Activated CD8-positive, alpha-beta memory T cell treated with anti-CD3 and anti-CD28 coated beads, Interleukin-2, amount 50 U/mL, for 48 hours (primary cell): ENCODE results near the gene PTPRN2.
"Not testable (repeated sequence)": the region's sequence is repeated elsewhere in the genome, so short reads cannot be mapped to it uniquely, and the experiment has no call there.

Source experiments
- DNase-seq: peaks from one replicate; pipeline ENCODE4 v3.0.0-alpha.2; 2020

The PTPRN2 gene

DNA sequence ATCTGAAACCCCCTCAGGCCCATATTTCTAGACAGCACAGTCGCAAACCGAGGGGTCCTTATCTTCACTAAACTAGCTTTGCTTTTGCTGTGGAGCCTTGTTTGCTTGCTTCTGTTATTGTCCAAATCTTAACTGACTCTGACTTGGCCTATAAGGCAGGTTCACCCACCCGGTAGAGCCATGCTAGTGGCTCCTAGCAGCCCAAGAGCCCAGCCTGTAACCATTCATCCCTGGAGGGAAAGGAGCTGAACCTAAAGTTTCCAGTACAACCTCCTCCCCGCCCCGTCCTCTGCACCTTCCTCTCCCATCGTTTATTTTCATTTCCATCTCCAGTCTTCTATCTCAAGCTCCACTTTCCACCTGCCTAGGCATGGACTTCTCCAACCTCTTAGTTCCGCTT lies 345.7 kb downstream of the PTPRN2 start:
- DNase-seq: no peak

DNA sequence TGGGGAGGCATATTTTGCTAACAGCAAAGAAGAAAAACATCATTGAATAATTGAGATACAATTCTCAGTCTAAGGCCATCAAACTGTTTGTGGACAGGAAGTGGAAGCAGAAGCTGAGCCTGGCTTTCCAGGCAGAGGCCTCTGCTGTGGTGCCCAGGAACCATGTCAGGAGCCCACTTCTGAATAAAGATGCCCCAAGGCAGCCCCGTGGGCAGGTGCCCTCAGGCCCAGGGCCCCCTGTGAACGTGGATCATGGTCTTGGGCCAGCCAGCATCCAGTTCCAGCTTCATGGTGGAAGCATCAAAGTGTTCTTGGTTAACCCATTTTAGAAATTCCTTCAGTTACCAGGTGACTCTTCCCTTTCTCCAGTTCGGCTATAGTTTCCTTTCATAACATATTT lies 346.8 kb downstream of the PTPRN2 start:
- no peak for DNase-seq

DNA sequence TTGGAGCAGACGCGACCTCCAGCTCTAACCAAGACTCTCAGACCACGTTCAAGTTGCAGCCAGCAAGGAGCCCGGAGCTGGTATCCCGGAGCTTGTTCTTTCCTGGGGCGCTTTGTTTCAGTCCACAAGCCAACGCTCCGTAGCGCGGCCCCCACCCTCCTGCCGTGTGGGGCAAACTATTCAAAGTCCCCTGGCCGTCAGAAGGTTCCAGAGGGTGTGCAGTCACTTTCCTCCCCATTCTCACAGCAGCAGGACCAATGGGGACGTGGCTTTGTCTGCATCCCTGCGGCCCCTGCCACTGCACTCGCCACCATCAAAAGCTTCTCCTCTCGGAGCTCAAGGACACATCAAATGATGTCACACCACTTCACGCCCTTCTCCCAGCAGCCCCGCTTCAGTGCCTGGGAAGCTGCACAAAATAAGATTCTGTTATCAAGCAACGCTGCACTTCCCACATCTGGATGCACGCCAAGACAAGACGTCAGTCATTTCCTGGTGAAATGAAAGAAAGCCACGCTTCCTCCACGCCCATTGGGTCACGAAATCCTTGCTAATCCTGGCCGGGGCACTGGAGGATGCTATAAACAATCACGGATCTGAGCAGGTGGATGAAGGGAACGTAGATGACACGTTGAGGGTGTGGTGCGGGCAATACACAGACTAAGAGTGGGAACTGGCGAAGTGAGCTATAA lies 348.2 kb downstream of the PTPRN2 start:
- no peak for DNase-seq

DNA sequence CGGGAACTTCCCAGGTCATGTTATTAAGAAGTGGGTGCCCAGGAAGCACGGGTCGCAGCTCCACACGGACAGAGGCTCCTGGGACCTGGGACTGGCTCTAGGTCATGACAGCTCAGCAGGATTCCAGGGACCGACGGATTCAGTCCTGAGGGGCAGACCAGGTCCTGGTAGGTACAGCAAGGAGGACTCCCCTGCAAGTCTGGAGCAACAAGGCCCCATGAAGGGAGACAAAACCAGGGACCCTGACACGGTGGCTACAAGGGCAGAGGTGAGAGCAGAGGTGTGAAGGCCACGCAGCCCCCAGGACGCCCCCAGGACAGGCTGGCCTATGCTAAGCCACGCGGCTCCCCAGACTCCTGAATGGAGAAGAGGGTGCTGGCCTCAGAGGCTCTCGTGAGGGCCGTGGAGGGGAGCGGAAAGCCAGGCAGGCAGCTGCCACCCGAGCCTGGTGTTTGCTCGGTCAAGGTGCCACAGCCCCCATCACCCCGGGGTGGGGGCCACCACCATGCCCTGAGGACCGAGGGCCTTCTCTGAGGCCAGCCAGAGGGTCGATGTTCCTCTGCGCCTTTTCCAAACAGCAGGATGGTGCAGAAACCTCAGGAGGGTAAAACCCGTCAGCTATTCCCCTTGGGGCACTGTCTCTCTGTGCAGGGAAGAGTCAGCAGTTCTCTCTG lies 348.9 kb downstream of the PTPRN2 start:
- no peak for DNase-seq

DNA sequence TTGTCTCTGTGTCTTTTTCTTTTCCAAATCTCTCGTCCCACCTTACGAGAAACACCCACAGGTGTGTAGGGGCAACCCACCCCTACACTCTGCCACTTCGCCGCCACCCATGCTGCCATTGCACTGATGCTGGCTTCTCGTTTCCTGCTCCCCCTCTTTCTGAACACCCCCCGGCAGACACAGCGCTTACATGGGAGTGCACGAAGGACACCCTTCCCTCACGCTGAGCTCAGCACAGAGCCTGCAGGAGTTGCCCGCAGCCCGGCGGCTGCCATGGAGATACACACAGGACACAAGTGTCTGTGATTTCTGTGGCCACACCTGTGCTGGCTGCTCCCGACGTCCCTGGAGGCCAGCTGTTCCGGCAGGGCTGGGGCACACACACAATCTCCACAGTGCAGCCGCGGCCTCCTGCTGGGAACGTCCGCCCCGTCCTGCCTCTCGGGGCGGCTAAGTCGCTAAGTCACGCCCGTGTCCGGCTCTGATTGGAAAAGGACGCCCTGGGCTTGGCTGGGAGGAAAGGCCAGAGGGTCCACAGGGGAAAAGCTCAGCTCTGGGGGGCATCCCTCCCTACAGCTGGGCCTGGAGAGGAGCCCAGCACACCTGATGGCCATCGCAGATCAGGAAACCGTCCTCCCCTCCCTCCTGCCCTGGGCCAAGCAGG lies 349.8 kb downstream of the PTPRN2 start:
- no peak for DNase-seq

DNA sequence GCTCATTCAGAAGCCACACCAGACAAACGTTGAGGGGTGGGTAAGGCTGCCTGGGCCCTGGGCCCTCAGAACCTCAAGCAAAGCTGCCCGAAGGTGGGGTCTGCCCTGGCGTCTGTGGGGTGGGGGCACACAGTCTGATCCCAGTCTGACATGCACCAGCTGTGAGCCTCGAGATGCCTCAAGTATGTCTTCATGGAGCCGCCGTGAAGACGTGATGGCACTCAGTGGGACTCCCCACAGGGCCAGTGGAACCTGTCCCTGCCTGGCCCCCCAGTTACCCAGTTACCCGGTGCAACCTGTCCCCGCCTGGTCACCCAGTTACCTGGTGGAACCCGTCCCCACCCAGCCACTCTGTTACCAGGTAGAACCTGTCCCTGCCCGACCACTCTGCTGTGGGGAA lies 351.2 kb downstream of the PTPRN2 start:
- no peak for DNase-seq

DNA sequence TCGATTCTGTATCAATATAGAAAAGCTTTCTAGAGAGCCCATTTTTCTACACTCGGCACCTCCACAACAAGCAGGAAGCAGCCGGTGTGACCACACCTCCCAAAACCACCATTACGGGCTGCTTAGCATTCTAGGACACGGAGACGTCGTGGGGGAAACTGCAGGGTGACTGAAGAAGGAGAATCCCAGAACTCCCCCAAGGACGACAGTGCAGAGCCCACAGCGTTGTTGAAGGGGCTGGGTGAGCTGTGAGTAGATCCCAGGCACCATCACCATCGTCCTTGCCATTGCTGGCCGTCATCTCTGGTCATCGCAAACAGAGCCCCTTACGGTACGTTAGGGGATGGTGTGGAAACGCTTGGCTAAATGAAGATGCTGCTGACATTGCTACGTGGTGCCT lies 351.8 kb downstream of the PTPRN2 start:
- no peak for DNase-seq

DNA sequence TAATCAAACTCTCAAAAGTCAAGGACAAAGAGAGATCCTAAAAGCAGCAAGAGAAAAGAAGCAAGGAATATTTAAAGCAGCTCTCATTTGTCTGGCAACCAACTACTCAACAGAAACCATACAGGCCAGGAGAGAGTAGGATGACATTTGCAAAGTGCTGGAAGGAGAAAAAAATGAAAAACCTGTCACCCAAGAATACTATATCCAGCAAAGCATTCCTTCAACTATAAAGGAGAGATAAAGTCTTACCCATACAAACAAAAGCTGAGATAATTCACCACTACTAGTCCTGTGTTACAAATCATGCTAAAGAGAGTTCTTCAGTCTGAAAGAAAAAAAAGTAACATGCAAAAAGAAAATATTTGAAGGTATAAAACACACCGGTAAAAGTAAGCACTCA lies 357.7 kb downstream of the PTPRN2 start:
- no peak for DNase-seq

DNA sequence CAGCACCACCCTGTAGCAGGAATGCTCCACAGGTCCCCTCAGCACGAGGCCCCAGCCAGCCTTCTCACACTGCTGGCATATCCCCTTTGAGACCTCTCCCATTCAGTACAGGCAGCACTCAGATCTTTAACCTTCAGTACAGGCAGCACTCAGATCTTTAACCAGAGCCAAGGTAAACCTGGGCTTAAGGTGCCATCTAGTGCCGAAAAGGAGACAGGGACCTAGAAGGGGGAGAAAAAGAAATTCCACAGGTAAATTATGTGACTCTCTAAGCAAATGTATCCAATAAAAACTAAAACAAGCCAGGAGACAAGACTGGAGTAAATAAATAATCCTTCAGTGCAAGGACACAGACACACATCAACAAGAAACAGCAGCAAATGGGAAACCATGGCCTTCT lies 358.6 kb downstream of the PTPRN2 start:
- no peak for DNase-seq

DNA sequence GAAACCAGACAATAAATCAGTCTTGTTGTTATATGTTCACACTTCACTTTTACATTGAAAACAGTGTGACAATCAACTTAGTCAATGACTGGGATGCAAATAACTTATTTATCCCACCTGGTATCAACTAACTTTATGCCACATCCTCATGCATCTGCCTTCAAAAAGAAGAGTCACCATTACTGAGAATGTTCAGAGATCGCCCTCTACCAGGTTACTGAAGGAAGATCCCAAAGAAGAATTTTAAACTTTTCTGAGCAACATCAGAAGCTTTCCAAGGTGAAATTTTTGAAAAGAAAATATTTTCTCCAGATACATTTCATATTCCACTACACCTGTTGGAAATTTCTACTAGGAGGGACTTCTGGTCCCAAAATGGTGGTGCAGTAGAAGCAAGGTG lies 359.5 kb downstream of the PTPRN2 start:
- DNase-seq: no peak

DNA sequence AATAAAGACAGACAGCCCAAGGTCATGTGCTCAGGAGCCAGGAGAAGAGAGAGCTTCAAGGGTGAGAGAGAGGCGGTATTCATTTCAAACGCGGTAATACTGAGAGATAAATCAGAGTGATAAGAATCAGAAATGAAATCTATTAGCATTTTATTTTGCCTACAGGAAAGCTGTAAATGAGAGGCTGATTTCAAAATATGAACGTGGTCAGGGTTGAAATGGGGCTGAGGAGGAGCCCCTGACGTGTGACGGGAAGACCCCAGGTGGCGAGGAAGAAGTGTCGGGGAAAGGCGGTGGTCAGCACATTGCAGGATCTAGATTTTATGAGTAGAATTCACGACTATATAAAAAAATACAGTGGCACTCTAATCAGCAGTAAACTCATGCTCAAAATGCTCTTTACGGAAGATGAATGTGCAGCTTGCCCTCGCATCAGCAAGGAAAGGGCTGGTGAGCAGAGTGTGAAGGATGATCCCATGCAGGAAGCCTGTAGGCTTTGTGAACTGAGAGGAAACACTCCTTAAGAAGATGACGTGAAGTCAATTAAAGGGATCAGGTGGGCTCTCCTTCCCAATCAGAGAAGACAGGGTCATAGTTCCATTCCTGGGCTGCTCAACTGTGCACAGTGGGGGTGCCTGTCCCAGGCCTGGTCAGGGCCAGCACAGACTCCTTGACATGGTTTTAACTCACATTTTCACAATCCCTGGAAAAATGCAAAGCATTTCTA lies 360.2 kb downstream of the PTPRN2 start:
- DNase-seq: no peak

DNA sequence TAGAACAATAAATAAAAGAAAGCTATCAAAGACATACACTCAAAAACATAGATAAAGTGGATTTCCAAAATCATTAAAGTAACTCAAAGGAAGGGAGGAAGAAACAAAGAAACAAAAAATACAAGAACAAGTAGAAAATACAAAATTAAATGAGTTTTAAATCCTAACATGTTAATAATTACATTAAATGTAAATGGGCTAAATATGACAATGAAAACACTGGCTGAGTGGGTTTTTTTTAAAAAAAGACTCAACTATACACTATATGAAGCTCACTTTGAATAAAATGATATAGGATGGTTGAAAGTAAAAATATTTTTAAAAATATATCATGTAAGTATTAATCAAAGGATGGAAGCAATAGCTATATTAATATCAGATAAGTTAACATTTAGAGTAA lies 371.4 kb downstream of the PTPRN2 start:
- DNase-seq: no peak

DNA sequence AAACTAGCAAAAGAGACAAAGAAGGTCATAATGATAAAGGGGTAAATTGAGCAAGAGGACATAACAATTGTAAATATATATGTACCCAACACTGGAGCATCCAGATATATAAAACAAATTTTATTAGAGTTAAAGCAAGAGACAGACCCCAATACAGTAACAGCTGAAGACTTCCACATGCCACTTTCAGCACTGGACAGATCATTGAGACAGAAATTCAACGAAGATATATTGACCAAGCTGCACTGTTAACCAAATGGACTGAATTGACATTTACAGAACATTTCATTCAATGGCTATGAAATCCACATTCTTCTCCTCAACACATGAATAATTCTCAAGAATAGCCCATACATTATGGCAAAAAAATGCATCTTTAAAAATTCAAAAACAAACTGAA lies 378.2 kb downstream of the PTPRN2 start:
- no peak for DNase-seq

DNA sequence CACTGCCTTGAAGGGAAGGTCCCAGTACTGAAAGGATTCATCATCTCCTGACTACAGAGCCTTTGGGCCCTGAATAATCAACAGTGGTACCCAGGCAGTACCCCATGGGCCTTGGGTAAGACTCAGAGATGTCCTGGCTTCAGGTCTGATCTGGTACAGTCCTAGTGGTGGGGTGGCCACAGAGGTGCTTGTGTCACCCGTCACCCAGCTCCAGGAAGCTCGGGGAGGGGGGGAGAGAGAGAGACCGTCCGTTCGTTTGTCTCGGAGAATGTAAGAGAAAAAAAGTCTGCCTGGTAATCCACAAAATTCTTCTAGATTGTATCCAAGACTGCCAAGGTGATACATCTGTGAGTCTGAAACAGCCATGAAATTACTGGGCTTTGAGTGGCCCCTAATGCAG lies 381.3 kb downstream of the PTPRN2 start:
- no peak for DNase-seq

DNA sequence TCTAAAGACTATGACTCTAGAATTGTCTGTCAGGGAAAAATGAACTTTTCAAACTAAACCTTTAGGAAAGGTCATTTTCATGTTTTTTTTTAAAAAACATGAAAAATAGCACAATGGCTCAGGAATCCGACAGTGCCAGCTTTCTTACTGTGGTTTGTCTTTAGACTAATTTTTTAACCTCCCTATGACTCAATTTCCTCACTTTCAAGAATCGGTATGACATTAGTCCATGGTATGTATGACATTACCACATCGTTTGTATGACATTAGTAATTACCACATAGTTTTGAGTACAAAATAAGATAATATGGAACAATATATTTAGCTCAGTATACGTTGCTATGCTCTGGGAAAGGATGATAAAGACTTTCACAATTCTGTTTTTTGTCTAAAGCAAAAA lies 383.2 kb downstream of the PTPRN2 start:
- no peak for DNase-seq

DNA sequence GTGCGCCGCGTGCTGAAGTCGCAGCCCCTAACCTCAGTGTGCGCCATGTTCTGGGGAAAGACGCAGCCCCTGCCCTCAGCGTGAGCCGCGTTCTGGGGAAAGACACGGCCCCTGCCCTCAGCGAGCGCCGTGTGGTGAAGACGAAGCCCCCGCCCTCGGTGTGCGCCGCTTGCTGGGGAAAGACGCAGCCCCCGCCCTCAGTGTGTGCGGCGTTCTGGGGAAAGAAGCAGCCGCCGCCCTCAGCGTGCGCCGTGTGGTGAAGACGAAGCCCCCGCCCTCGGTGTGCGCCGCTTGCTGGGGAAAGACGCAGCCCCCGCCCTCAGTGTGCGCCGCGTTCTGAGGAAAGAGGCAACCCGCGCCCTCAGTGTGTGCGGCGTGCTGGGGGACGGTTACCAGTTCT lies 383.7 kb downstream of the PTPRN2 start:
- DNase-seq: not testable (repeated sequence)

DNA sequence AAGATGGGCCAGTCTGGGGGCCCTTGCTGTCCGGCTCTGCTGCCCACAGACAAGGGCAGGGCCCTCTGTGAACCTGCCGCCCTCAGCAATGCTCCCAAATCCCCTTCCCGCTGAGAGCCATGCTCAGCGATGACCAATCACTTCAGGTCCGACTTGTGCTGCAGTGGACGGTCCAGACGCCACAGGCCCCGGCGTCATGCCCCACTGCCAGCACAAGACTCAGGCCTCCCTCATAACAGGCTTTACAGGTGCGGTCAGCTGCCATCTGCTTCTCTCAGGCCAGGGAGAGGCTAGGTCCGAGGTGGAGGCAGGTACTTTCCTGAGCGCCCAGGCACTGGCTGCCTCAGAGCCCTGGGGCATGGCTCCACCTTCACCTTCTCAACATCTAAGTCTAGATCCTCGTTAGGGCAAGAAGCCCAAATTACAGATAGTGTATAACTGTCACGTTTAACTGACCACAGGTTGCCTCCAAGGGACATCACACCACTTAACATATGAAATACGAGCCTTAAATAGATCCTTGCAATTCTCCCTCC lies 393.2 kb downstream of the PTPRN2 start:
- DNase-seq: no peak

DNA sequence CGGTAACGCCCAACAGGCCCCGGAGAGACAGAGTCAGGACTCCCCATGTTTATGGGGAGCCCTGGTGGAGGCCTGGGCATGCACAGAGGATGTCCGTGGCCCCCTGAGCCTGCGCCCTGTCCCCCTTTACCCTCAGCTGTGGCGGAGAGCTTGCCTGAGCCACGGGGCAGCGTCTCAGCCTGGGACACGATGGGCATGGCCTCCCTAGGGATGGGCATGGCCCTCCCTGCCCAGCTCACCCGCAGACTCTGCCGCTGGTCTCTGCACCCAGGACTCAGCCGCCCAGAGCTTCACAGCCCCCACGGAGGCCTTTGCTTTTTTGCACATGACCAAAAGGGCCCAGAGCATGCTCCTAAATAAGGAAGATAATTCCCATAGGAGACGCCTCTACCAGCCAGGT lies 394.2 kb downstream of the PTPRN2 start:
- no peak for DNase-seq

DNA sequence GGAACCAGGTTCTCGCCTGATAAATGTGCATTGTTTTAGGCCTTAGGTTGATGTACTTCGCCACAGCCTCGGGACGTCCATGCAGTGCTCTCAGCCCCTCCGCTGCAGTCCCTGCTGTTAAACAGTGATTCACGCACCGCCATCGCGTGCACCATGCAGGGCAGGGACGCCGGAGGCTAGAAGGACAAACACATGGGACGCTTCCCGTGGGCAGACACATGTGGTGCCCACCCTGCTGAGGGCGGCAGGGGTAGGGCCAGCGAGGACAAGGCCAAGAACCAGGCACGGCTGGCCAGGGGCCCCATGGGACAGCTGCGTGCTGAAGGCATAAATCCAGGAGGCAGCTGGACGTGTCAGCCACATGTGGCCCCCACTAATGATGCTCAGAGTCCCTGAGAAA lies 394.7 kb downstream of the PTPRN2 start:
- DNase-seq: no peak

DNA sequence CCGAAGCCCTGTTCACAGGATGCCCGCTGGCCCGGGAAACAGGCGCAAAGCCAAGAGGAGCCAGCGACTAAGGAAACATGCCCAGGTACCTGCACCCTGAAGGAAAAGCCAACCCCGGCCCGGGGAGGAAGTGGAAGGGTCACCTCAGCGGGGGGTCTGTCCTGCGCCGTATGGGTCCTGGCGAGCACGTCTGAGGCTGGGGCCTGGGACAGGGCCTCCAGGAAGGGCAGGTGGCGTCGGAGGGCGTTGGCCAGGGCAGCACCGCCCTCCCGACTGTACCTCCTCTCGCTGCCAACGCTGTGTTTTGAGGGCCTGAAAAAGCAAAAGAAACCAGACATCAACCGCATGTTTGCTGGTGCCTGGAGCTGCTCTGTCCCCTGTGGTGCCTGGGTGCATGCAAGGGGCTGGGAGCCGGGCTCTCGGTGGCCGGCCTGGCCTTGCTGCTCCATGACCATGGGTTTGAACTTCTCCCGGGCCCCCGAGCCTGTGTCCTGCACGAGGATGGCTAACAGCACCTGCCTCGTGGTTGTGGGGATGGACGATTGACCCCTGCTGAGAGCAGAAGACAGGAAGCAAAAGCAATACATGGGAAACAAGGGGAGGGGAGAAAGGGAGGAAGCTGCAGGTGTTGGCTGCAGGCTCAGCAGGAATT lies 395.3 kb downstream of the PTPRN2 start:
- DNase-seq: no peak

DNA sequence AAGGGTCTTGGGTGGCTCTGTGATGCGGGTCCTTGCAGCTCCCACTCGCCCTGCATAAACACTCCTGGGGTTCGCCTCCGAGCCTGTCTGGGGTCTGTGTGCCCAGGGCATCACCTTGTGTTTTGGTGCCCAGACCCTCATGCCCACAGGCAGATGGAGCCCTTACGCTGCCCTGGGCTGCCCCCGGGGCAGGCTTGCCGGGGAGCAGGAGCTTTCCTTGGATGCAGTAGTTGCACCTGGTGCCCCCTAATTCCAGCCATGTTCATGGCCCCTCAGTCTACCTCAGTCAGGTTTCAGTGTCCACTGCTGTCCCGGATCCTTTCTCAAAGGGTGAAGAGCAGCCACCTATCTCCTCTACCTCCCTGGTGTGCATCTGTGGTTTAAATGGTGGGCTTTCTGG lies 396.0 kb downstream of the PTPRN2 start:
- DNase-seq: no peak

DNA sequence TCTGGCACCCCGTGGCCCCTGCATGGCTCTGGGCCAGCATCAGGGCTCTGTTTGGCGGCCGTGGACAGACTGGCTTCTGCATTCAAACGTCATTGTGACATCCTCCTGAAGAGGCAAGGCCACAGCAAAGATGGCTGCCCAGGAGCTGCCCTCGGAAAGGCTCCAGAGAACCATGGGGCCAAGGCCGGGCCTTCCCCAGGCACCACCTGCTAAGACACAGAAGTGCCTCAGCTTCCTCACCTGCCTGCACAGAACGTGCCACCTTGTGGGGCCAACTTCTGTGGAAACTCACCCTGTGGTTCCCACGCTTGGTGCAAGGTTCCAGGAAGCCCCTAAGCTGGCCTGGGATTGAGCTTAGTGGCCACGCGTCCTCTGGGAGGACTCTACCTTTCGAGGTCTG lies 396.9 kb downstream of the PTPRN2 start:
- DNase-seq: no peak

DNA sequence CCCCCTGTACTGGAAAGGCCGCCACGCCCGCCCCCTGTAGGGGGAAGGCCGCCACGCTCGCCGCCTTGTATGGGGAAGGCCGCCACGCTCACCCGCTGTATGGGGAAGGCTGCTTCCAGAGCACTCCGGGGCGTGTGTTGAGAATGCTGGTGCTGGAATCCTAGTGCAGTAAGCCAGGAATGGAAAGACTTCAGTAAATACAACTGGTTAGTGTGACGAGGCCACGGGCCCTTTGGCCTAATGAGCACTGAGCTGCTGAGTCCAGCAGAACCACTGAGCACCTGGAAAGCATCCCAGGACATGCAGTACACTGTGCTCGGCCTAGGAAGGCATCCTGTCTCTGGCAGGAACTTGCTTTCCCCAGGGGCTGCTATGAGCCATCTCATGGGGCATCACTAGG lies 398.9 kb downstream of the PTPRN2 start:
- DNase-seq: no peak
